ENCODE measurements around the gene HCFC1R1.

The HCFC1R1 gene

DNA sequence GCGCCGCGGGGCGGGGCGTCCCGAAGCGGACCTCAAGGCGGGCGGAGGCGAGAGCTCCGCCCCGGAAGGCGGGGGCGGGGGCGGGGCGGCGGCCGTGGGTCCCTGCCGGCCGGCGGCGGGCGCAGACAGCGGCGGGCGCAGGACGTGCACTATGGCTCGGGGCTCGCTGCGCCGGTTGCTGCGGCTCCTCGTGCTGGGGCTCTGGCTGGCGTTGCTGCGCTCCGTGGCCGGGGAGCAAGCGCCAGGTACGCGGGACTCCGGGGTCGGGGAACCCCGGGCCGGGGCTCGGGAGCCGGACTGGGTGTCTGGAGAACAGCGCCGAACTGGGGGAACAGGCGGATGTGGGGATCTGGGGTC lies 3.5 kb downstream of the HCFC1R1 start, which contains the start of gene TNFRSF12A:
TSS of gene TNFRSF12A (plus strand) at position 122 of the 357 bp plus-strand sequence. CDS start at position 152, 30 bp downstream.
- Histone ChIP-seq H3K27me3 (ENCODE audit: control insufficient read depth in 5 of 5, insufficient read depth in 4 of 5, low read length in 5 of 5) (peaks cover 6 to 19% (median 10%) of the 10 kb centered on the region in 5 donors), H3K4me1 (ENCODE audit: control insufficient read depth in 5 of 5, insufficient read depth in 5 of 5, low read length in 5 of 5) (peaks cover 4 to 53% (median 45%) of the 10 kb centered on the region in 5 donors), H3K9me3 (ENCODE audit: control insufficient read depth in 5 of 5, low read length in 5 of 5) (no peaks in the 10 kb centered on the region), H3K27ac (ENCODE audit: low read depth, low read length) (peak within 1 kb of the TSS; percentile 93), H3K36me3 (ENCODE audit: control insufficient read depth in 5 of 5, insufficient read depth in 5 of 5, low read length in 5 of 5) (no peaks in the 10 kb centered on the region), H3K4me3 (ENCODE audit: low read depth in 1 of 5, low read length in 5 of 5) (peak within 1 kb of the TSS; percentile 70 to 90 (median 82)), H3K9ac (ENCODE audit: low read length in 5 of 5) (peak within 1 kb of the TSS; percentile 66 to 96 (median 92))

GRCh38 chr16:3019594-3020246 lies 4.0 kb downstream of the HCFC1R1 start:
- Histone ChIP-seq H3K36me3 (ENCODE audit: control insufficient read depth in 5 of 5, insufficient read depth in 5 of 5, low read length in 5 of 5) (no peaks in the 10 kb centered on the region), H3K4me3 (ENCODE audit: low read depth in 1 of 5, low read length in 5 of 5) (peak overlapping the region; percentile 23 to 82 (median 70)), H3K9ac (ENCODE audit: low read length in 5 of 5) (peak overlapping the region in 1 of 5 donors; percentile 73), H3K27ac (ENCODE audit: low read depth, low read length) (no peak overlapping the region), H3K27me3 (ENCODE audit: control insufficient read depth in 5 of 5, insufficient read depth in 4 of 5, low read length in 5 of 5) (peaks cover 6 to 24% (median 10%) of the 10 kb centered on the region in 5 donors), H3K9me3 (ENCODE audit: control insufficient read depth in 5 of 5, low read length in 5 of 5) (no peaks in the 10 kb centered on the region), H3K4me1 (ENCODE audit: control insufficient read depth in 5 of 5, insufficient read depth in 5 of 5, low read length in 5 of 5) (peaks cover 4 to 53% (median 45%) of the 10 kb centered on the region in 5 donors)

- Histone ChIP-seq H3K9ac (ENCODE audit: low read length in 5 of 5) (no peak within 1 kb of the TSS), H3K4me1 (ENCODE audit: control insufficient read depth in 5 of 5, insufficient read depth in 5 of 5, low read length in 5 of 5) (peaks cover 4 to 37% (median 28%) of the 10 kb centered on the region in 5 donors)
These were observed 5.8 kb downstream of the HCFC1R1 start, which contains the start of gene CLDN6 for GRCh38 chr16:3017794-3018506. Gene CLDN6, minus strand, starts transcription at chr16:3018183. Its CDS starts 2,162 bp downstream, at chr16:3016021.

GRCh38 chr16:3017344-3017743 lies 6.4 kb downstream of the HCFC1R1 start:
- no peak overlapping the region for H3K4me3 ChIP-seq (ENCODE audit: low read depth in 1 of 5, low read length in 5 of 5)

More at GRCh38 chr16:3017794-3018506, 5.8 kb downstream of the HCFC1R1 start, which contains the start of gene CLDN6:
- Histone ChIP-seq H3K27me3 (ENCODE audit: control insufficient read depth in 5 of 5, insufficient read depth in 4 of 5, low read length in 5 of 5) (peaks cover 20 to 41% (median 23%) of the 10 kb centered on the region in 5 donors), H3K4me3 (ENCODE audit: low read depth in 1 of 5, low read length in 5 of 5) (no peak within 1 kb of the TSS), H3K36me3 (ENCODE audit: control insufficient read depth in 5 of 5, insufficient read depth in 5 of 5, low read length in 5 of 5) (no peaks in the 10 kb centered on the region), H3K9me3 (ENCODE audit: control insufficient read depth in 5 of 5, low read length in 5 of 5) (no peaks in the 10 kb centered on the region), H3K27ac (ENCODE audit: low read depth, low read length) (no peak within 1 kb of the TSS)

DNA sequence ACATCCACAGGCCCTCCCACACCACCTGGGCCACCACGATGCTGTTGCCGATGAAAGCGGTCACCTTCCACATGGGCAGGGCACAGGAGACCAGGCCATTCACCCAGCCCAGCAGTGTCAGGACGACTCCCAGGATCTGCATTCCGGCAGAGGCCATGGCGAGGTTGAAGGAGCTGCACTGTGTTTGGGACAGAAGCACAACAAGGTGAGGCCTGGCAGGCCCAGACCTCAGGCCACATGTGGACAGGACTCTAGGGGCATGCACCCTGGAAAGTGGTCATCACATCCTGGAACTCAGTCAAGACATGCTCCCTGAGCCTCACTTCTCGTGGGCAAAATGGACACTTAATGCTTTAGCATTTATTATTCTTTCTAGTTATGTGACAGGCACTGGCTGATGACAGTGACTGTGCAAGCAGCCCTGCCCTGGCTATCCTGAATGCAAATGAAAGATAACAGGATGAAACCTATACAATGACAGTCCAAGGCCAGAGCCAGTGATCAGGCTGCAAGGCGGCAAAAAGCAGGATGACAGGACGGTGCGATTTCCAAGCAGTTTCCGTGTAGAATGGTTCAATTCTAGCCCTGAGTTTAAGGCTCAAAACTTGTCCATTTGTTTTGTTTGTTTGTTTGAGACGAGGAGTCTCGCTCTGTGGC lies 7.7 kb downstream of the HCFC1R1 start:
- H3K4me3 ChIP-seq (ENCODE audit: low read depth in 1 of 5, low read length in 5 of 5) = no peak overlapping the region
- H3K27me3 ChIP-seq (ENCODE audit: control insufficient read depth in 5 of 5, insufficient read depth in 4 of 5, low read length in 5 of 5) = peaks cover 30 to 56% (median 37%) of the 10 kb centered on the region in 5 donors
- peaks cover 0 to 18% (median 10%) of the 10 kb centered on the region in 5 donors for H3K4me1 ChIP-seq (ENCODE audit: control insufficient read depth in 5 of 5, insufficient read depth in 5 of 5, low read length in 5 of 5)
- H3K9ac ChIP-seq (ENCODE audit: low read length in 5 of 5) = no peak overlapping the region
- no peak overlapping the region for H3K27ac ChIP-seq (ENCODE audit: low read depth, low read length)
- no peaks in the 10 kb centered on the region for H3K9me3 ChIP-seq (ENCODE audit: control insufficient read depth in 5 of 5, low read length in 5 of 5)
- no peaks in the 10 kb centered on the region for H3K36me3 ChIP-seq (ENCODE audit: control insufficient read depth in 5 of 5, insufficient read depth in 5 of 5, low read length in 5 of 5)

More at GRCh38 chr16:3017344-3017743, 6.4 kb downstream of the HCFC1R1 start:
- Histone ChIP-seq H3K4me1 (ENCODE audit: control insufficient read depth in 5 of 5, insufficient read depth in 5 of 5, low read length in 5 of 5) (peaks cover 0 to 31% (median 22%) of the 10 kb centered on the region in 5 donors), H3K27ac (ENCODE audit: low read depth, low read length) (no peak overlapping the region), H3K36me3 (ENCODE audit: control insufficient read depth in 5 of 5, insufficient read depth in 5 of 5, low read length in 5 of 5) (no peaks in the 10 kb centered on the region), H3K9ac (ENCODE audit: low read length in 5 of 5) (no peak overlapping the region), H3K9me3 (ENCODE audit: control insufficient read depth in 5 of 5, low read length in 5 of 5) (no peaks in the 10 kb centered on the region), H3K27me3 (ENCODE audit: control insufficient read depth in 5 of 5, insufficient read depth in 4 of 5, low read length in 5 of 5) (peaks cover 24 to 47% (median 28%) of the 10 kb centered on the region in 5 donors)

DNA sequence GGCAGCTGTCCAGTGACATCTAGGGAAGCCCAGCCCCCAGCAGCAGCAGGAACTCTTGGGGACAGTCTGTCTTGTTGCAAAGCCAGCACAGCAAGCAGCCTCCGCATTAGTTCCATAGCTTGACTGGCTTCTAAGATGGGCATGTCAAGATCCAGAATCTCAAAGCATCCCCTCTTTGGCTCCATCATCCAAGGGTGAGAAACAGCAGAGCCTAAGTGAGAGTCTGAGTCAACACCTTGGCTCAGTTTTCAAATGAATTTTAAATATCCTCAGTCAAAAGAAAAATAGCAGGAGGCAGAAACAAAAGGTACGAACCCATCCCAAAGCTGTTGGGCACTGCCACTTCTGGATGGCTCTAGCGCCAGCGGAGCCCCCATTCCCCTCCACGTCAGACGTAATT lies 8.8 kb downstream of the HCFC1R1 start:
- Histone ChIP-seq H3K27me3 (ENCODE audit: control insufficient read depth in 5 of 5, insufficient read depth in 4 of 5, low read length in 5 of 5) (peaks cover 30 to 62% (median 42%) of the 10 kb centered on the region in 5 donors), H3K4me3 (ENCODE audit: low read depth in 1 of 5, low read length in 5 of 5) (no peak overlapping the region), H3K9me3 (ENCODE audit: control insufficient read depth in 5 of 5, low read length in 5 of 5) (no peaks in the 10 kb centered on the region), H3K36me3 (ENCODE audit: control insufficient read depth in 5 of 5, insufficient read depth in 5 of 5, low read length in 5 of 5) (no peaks in the 10 kb centered on the region), H3K9ac (ENCODE audit: low read length in 5 of 5) (no peak overlapping the region), H3K27ac (ENCODE audit: low read depth, low read length) (no peak overlapping the region), H3K4me1 (ENCODE audit: control insufficient read depth in 5 of 5, insufficient read depth in 5 of 5, low read length in 5 of 5) (peaks cover 0 to 9% (median 4%) of the 10 kb centered on the region in 5 donors)

GRCh38 chr16:3013998-3014690 lies 9.6 kb downstream of the HCFC1R1 start:
- Histone ChIP-seq H3K9ac (ENCODE audit: low read length in 5 of 5) (no peak overlapping the region), H3K9me3 (ENCODE audit: control insufficient read depth in 5 of 5, low read length in 5 of 5) (no peaks in the 10 kb centered on the region), H3K4me1 (ENCODE audit: control insufficient read depth in 5 of 5, insufficient read depth in 5 of 5, low read length in 5 of 5) (peaks cover 0 to 6% (median 0%) of the 10 kb centered on the region in 5 donors), H3K36me3 (ENCODE audit: control insufficient read depth in 5 of 5, insufficient read depth in 5 of 5, low read length in 5 of 5) (no peaks in the 10 kb centered on the region), H3K27ac (ENCODE audit: low read depth, low read length) (no peak overlapping the region), H3K27me3 (ENCODE audit: control insufficient read depth in 5 of 5, insufficient read depth in 4 of 5, low read length in 5 of 5) (peaks cover 34 to 68% (median 47%) of the 10 kb centered on the region in 5 donors), H3K4me3 (ENCODE audit: low read depth in 1 of 5, low read length in 5 of 5) (no peak overlapping the region)

- Histone ChIP-seq H3K27me3 (ENCODE audit: control insufficient read depth in 5 of 5, insufficient read depth in 4 of 5, low read length in 5 of 5) (peaks cover 36 to 70% (median 51%) of the 10 kb centered on the region in 5 donors), H3K27ac (ENCODE audit: low read depth, low read length) (no peak overlapping the region)
These were observed 10.2 kb downstream of the HCFC1R1 start for GRCh38 chr16:3013491-3013951.

DNA sequence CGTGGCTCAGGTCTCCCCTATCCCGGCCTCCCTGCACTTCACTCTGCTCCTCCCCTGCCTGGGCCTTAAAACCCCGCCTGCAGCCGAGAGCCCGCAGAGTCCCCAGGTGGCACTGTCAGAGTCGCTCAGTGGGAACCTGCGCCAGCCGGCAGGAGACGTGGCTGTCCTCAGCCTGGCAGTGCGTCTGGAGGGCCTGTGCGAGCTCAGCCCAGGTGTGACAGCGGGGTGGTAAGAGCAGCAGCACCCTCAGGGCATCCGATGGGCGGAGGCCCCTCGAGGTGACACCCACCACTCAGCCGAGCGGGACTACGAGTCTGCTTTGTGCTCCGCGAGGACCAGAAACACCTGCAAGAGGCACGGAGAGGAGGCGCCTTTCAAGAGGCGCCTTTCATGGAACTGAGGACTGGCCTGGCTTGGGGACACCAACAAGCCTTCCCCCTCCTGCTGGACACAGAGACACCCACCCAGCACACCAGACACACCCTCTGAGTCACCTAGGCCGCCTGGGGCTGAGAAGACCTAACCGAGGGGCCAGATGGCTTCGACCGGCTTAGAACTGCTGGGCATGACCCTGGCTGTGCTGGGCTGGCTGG lies 10.8 kb downstream of the HCFC1R1 start, which contains the start of gene CLDN9:
TSS of gene CLDN9 (plus strand) at position 96 of the 593 bp plus-strand sequence. CDS start at position 536, 440 bp downstream.
- Histone ChIP-seq H3K27ac (ENCODE audit: low read depth, low read length) (no peak within 1 kb of the TSS), H3K27me3 (ENCODE audit: control insufficient read depth in 5 of 5, insufficient read depth in 4 of 5, low read length in 5 of 5) (peaks cover 38 to 70% (median 52%) of the 10 kb centered on the region in 5 donors), H3K9me3 (ENCODE audit: control insufficient read depth in 5 of 5, low read length in 5 of 5) (no peaks in the 10 kb centered on the region), H3K36me3 (ENCODE audit: control insufficient read depth in 5 of 5, insufficient read depth in 5 of 5, low read length in 5 of 5) (no peaks in the 10 kb centered on the region), H3K4me3 (ENCODE audit: low read depth in 1 of 5, low read length in 5 of 5) (no peak within 1 kb of the TSS), H3K9ac (ENCODE audit: low read length in 5 of 5) (no peak within 1 kb of the TSS), H3K4me1 (ENCODE audit: control insufficient read depth in 5 of 5, insufficient read depth in 5 of 5, low read length in 5 of 5) (peaks cover 0 to 9% (median 7%) of the 10 kb centered on the region in 5 donors)

More at GRCh38 chr16:3013491-3013951, 10.2 kb downstream of the HCFC1R1 start:
- Histone ChIP-seq H3K9ac (ENCODE audit: low read length in 5 of 5) (no peak overlapping the region), H3K4me1 (ENCODE audit: control insufficient read depth in 5 of 5, insufficient read depth in 5 of 5, low read length in 5 of 5) (peaks cover 0 to 8% (median 2%) of the 10 kb centered on the region in 5 donors), H3K9me3 (ENCODE audit: control insufficient read depth in 5 of 5, low read length in 5 of 5) (no peaks in the 10 kb centered on the region), H3K4me3 (ENCODE audit: low read depth in 1 of 5, low read length in 5 of 5) (no peak overlapping the region), H3K36me3 (ENCODE audit: control insufficient read depth in 5 of 5, insufficient read depth in 5 of 5, low read length in 5 of 5) (no peaks in the 10 kb centered on the region)

Measured in subcutaneous abdominal adipose tissue (tissue), 5 donors.